HG03439 (cell line): ENCODE data around the gene GRB7.

Source experiments
- ATAC-seq: cut with Tn5 transposase; IDR thresholded peaks from one replicate; pipeline ENCODE4 v1.9.1; 2021; ENCODE audit warnings: mild to moderate bottlenecking, moderate library complexity; ENCODE audit not compliant: unreplicated experiment

Gene GRB7

DNA sequence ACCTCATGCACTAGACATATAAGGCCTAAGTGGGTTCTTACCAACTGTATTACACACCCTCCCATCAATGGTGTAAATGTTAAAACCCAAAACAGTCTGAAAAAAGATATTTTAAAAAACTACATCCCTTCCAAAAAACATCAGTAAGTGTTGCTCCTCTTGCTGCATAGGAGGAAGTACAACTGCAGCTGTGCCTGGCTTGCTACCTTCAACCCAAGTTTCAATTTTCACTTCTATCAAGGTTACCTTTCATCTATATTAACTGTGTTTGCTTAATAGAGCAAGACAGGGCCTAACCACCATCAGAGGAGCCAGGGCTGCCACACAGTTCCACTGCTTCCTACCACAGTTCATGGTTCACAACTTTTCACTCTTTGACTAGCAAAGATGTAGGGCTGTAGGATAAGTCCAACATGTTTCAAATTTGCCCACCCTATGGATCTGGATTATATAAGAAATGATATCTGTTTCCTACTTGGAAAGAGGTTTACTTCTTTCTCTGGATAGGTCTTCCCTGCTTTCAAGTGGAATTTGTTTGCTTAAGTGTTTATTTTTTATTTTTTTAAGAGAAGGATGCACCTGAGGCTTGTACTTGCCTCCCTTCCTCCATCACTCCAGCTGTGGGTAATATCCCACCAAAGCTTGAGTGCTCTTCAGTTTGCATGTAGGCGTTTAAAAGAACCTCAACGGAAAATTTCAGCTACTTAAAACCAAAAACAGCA, 56.7 kb downstream of the GRB7 start:
- peak; percentile 66 for ATAC-seq
